Activated T-helper 1 cell treated with Interleukin-2 at 50 U/mL for 16 hours (primary cell): Measurements from ENCODE around the gene GPBP1.
"Not testable (repeated sequence)": the region's sequence is repeated elsewhere in the genome, so short reads cannot be mapped to it uniquely, and the experiment has no call there.

ENCODE experiments used
- DNase-seq: peaks from one replicate; pipeline ENCODE4 v3.0.0-alpha.2; 2020; ENCODE audit warnings: low read depth

The GPBP1 gene

GRCh38 chr5:57291894-57292293, 118.0 kb downstream of the GPBP1 start:
- no peak for DNase-seq

- no peak for DNase-seq
These were observed 118.5 kb downstream of the GPBP1 start for GRCh38 chr5:57292336-57292735.

- peak; percentile 58 for DNase-seq
These were observed 124.6 kb downstream of the GPBP1 start for GRCh38 chr5:57298295-57298984.

GRCh38 chr5:57298985-57299491, 125.2 kb downstream of the GPBP1 start:
- no peak for DNase-seq

- DNase-seq, result no peak
These were observed 126.1 kb downstream of the GPBP1 start for GRCh38 chr5:57299986-57300385.

GRCh38 chr5:57302164-57302563, 128.3 kb downstream of the GPBP1 start:
- no peak for DNase-seq

- DNase-seq, result no peak
These were observed 128.8 kb downstream of the GPBP1 start for GRCh38 chr5:57302643-57303042.

GRCh38 chr5:57303985-57304384, 130.1 kb downstream of the GPBP1 start:
- DNase-seq, result no peak

- DNase-seq, result no peak
These were observed 131.1 kb downstream of the GPBP1 start for GRCh38 chr5:57304931-57305330.

- DNase-seq, result no peak
These were observed 132.5 kb downstream of the GPBP1 start for GRCh38 chr5:57306359-57306758.

- DNase-seq, result no peak
These were observed 133.7 kb downstream of the GPBP1 start for GRCh38 chr5:57307516-57307915.

GRCh38 chr5:57309022-57309421, 135.2 kb downstream of the GPBP1 start:
- not testable (repeated sequence) for DNase-seq

- DNase-seq, result no peak
These were observed 137.4 kb downstream of the GPBP1 start for GRCh38 chr5:57311251-57311650.

- no peak for DNase-seq
These were observed 138.3 kb downstream of the GPBP1 start for GRCh38 chr5:57311921-57312735.

GRCh38 chr5:57313716-57314115, 139.9 kb downstream of the GPBP1 start:
- DNase-seq, result no peak
